ENCODE measurements around the gene KANK2.

The KANK2 gene

DNA sequence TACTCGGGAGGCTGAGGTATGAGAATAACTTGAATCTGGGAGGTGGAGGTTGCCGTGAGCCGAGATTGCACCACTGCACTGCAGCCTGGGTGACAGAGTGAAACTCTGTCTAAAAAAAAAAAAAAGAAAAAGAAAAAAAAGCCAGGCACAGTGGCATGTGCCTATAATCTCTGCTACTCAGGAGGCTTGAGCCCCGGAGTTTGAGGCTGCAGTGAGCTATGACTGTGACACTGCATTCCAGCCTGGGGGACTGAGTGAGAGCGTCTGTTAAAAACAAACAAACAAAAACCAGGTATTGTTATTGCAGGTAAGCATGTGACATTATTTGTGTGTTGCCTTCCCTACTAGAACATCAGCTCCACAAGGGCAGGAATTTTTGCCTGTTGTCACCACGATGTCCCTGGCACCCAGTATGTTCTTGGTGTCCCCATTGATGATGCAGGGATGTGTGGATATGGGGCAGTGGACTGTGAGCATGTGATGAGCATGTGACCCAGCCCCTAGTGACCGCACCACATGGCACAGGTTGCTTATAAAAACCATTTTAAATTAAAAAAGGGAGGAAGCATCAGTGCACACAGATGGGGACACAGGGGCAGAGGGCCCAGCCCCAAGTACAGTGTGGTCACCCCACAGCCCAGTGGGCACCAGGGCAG lies 1.6 kb upstream of the KANK2 start:
- no peaks in the 10 kb centered on the region for H3K9me3 ChIP-seq (ENCODE audit: control insufficient read depth in 1 of 2, low read length in 2 of 2)
- no peak overlapping the region for H3K9ac ChIP-seq (ENCODE audit: low read depth in 1 of 2, low read length in 2 of 2)
- H3K4me3 ChIP-seq (ENCODE audit: low read depth in 1 of 2, low read length in 2 of 2), result no peak overlapping the region
- peaks cover 5 to 6% of the 10 kb centered on the region in 2 donors for H3K36me3 ChIP-seq (ENCODE audit: control insufficient read depth in 1 of 2, insufficient read depth in 2 of 2, low read length in 2 of 2)
- H3K27me3 ChIP-seq (ENCODE audit: control insufficient read depth in 1 of 2, insufficient read depth in 2 of 2, low read length in 2 of 2), result no peaks in the 10 kb centered on the region
- H3K4me1 ChIP-seq (ENCODE audit: control insufficient read depth in 1 of 2, insufficient read depth in 2 of 2, low read length in 2 of 2), result peaks cover 5 to 17% of the 10 kb centered on the region in 2 donors
- H3K27ac ChIP-seq (ENCODE audit: low read depth, low read length), result no peak overlapping the region

DNA sequence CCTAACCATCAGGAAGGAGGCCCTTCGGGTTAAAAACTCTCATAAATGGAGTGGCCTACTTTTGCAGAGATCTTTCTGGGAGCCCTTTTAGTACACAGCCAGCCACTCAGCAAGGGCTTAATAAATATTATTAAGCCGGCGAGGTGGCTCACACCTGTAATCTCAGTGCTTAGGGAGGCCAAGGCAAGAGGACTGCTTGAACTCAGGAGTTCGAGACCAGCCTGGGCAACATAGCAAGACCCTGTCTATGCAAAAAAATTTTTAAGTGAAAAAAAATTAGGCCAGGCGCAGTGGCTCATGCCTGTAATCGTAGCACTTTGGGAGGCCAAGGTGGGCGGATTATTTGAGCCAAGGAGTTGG lies 810 bp upstream of the KANK2 start:
- no peaks in the 10 kb centered on the region for H3K27me3 ChIP-seq (ENCODE audit: control insufficient read depth in 1 of 2, insufficient read depth in 2 of 2, low read length in 2 of 2)
- no peaks in the 10 kb centered on the region for H3K9me3 ChIP-seq (ENCODE audit: control insufficient read depth in 1 of 2, low read length in 2 of 2)
- no peak overlapping the region for H3K9ac ChIP-seq (ENCODE audit: low read depth in 1 of 2, low read length in 2 of 2)
- peak overlapping the region; percentile 45 to 83 for H3K4me3 ChIP-seq (ENCODE audit: low read depth in 1 of 2, low read length in 2 of 2)
- H3K4me1 ChIP-seq (ENCODE audit: control insufficient read depth in 1 of 2, insufficient read depth in 2 of 2, low read length in 2 of 2), result peaks cover 5 to 17% of the 10 kb centered on the region in 2 donors
- peaks cover 5 to 12% of the 10 kb centered on the region in 2 donors for H3K36me3 ChIP-seq (ENCODE audit: control insufficient read depth in 1 of 2, insufficient read depth in 2 of 2, low read length in 2 of 2)
- no peak overlapping the region for H3K27ac ChIP-seq (ENCODE audit: low read depth, low read length)

GRCh38 chr19:11196406-11197287 lies 698 bp downstream of the KANK2 start:
- Histone ChIP-seq H3K27ac (ENCODE audit: low read depth, low read length) (peak overlapping the region; percentile 62), H3K36me3 (ENCODE audit: control insufficient read depth in 1 of 2, insufficient read depth in 2 of 2, low read length in 2 of 2) (peaks cover 5 to 18% of the 10 kb centered on the region in 2 donors), H3K4me1 (ENCODE audit: control insufficient read depth in 1 of 2, insufficient read depth in 2 of 2, low read length in 2 of 2) (peaks cover 5 to 17% of the 10 kb centered on the region in 2 donors), H3K9ac (ENCODE audit: low read depth in 1 of 2, low read length in 2 of 2) (peak overlapping the region; percentile 75 to 84), H3K4me3 (ENCODE audit: low read depth in 1 of 2, low read length in 2 of 2) (peak overlapping the region; percentile 83 to 87), H3K27me3 (ENCODE audit: control insufficient read depth in 1 of 2, insufficient read depth in 2 of 2, low read length in 2 of 2) (no peaks in the 10 kb centered on the region), H3K9me3 (ENCODE audit: control insufficient read depth in 1 of 2, low read length in 2 of 2) (no peaks in the 10 kb centered on the region)

DNA sequence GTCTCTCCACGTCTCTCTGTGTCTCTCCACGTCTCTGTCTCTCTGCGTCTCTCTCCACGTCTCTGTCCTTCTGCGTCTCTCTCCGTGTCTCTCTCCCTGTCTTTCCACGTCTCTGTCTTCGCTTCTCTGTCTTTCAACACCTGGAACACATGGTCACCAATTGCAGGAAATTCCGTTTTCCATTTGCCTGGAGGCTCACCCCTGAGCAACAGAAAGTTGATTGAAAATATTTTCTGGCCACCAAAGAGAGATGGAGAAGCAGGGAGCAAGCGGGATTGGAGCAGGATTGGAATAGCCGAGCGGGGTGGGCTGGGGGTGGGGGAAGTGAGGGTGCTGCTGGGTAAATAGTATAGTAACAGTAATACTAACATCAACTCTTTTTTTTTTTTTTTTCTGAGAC lies 1.7 kb downstream of the KANK2 start:
- Histone ChIP-seq H3K4me1 (ENCODE audit: control insufficient read depth in 1 of 2, insufficient read depth in 2 of 2, low read length in 2 of 2) (peaks cover 5 to 17% of the 10 kb centered on the region in 2 donors), H3K27me3 (ENCODE audit: control insufficient read depth in 1 of 2, insufficient read depth in 2 of 2, low read length in 2 of 2) (no peaks in the 10 kb centered on the region), H3K27ac (ENCODE audit: low read depth, low read length) (peak overlapping the region; percentile 20), H3K9ac (ENCODE audit: low read depth in 1 of 2, low read length in 2 of 2) (peak overlapping the region in 1 of 2 donors; percentile 32), H3K9me3 (ENCODE audit: control insufficient read depth in 1 of 2, low read length in 2 of 2) (no peaks in the 10 kb centered on the region), H3K36me3 (ENCODE audit: control insufficient read depth in 1 of 2, insufficient read depth in 2 of 2, low read length in 2 of 2) (peaks cover 0 to 18% of the 10 kb centered on the region in 2 donors), H3K4me3 (ENCODE audit: low read depth in 1 of 2, low read length in 2 of 2) (peak overlapping the region; percentile 40 to 43)

DNA sequence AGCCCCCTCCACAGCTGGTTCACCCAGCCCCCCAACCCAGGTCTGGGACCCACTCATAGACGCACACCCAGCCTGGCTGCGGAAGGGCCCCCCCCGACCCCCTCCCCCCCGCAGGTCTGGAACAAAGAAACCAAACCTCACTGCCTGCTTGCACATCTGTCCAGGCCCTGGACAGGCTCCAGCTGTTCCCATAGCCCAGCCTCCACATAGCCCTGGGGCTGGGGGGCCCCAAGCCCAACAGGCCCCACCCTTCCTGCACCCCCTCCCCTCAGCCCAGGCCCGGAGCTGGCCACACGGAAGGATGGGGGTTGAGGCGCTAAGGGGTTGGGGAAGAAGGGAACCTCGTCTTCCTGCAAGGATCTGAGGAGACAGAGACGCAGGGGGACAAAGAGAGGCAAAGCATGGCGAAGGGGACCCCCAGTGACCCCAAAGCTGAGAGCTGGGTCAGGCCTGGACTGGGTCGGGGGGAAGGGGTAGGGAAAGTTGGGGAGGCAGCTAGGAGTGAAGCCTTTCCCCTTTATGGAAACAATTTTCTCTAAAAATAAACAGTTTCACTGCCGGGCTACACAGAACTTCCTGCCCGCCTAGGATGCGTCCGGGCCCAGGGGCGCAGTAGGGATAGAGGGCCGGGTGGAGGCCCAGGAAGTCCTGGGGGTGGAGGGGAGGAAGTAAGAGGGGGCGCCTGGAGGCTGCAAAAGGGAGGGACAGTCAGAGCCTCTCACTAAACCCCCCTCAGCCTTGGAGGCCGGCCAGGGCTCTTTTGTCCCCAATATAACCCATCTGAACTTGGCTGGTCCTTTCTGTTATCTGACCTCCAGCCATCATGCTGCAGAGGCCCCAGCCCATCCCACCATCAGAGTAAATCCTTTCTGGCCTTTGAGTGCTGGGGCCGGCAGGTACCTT lies 2.4 kb downstream of the KANK2 start:
- Histone ChIP-seq H3K9me3 (ENCODE audit: control insufficient read depth in 1 of 2, low read length in 2 of 2) (no peaks in the 10 kb centered on the region), H3K36me3 (ENCODE audit: control insufficient read depth in 1 of 2, insufficient read depth in 2 of 2, low read length in 2 of 2) (peaks cover 0 to 18% of the 10 kb centered on the region in 2 donors), H3K9ac (ENCODE audit: low read depth in 1 of 2, low read length in 2 of 2) (peak overlapping the region; percentile 18 to 32), H3K4me3 (ENCODE audit: low read depth in 1 of 2, low read length in 2 of 2) (peak overlapping the region; percentile 40 to 43), H3K27ac (ENCODE audit: low read depth, low read length) (peak overlapping the region; percentile 56), H3K4me1 (ENCODE audit: control insufficient read depth in 1 of 2, insufficient read depth in 2 of 2, low read length in 2 of 2) (peaks cover 5 to 17% of the 10 kb centered on the region in 2 donors), H3K27me3 (ENCODE audit: control insufficient read depth in 1 of 2, insufficient read depth in 2 of 2, low read length in 2 of 2) (no peaks in the 10 kb centered on the region)

- H3K27ac ChIP-seq (ENCODE audit: low read depth, low read length), result peak overlapping the region; percentile 56
- no peaks in the 10 kb centered on the region for H3K27me3 ChIP-seq (ENCODE audit: control insufficient read depth in 1 of 2, insufficient read depth in 2 of 2, low read length in 2 of 2)
- H3K4me3 ChIP-seq (ENCODE audit: low read depth in 1 of 2, low read length in 2 of 2), result no peak overlapping the region
- H3K9ac ChIP-seq (ENCODE audit: low read depth in 1 of 2, low read length in 2 of 2), result no peak overlapping the region
- H3K36me3 ChIP-seq (ENCODE audit: control insufficient read depth in 1 of 2, insufficient read depth in 2 of 2, low read length in 2 of 2), result peaks cover 0 to 17% of the 10 kb centered on the region in 2 donors
- no peaks in the 10 kb centered on the region for H3K9me3 ChIP-seq (ENCODE audit: control insufficient read depth in 1 of 2, low read length in 2 of 2)
- peaks cover 10 to 21% of the 10 kb centered on the region in 2 donors for H3K4me1 ChIP-seq (ENCODE audit: control insufficient read depth in 1 of 2, insufficient read depth in 2 of 2, low read length in 2 of 2)
Measured at GRCh38 chr19:11194173-11194572, 3.2 kb downstream of the KANK2 start.

DNA sequence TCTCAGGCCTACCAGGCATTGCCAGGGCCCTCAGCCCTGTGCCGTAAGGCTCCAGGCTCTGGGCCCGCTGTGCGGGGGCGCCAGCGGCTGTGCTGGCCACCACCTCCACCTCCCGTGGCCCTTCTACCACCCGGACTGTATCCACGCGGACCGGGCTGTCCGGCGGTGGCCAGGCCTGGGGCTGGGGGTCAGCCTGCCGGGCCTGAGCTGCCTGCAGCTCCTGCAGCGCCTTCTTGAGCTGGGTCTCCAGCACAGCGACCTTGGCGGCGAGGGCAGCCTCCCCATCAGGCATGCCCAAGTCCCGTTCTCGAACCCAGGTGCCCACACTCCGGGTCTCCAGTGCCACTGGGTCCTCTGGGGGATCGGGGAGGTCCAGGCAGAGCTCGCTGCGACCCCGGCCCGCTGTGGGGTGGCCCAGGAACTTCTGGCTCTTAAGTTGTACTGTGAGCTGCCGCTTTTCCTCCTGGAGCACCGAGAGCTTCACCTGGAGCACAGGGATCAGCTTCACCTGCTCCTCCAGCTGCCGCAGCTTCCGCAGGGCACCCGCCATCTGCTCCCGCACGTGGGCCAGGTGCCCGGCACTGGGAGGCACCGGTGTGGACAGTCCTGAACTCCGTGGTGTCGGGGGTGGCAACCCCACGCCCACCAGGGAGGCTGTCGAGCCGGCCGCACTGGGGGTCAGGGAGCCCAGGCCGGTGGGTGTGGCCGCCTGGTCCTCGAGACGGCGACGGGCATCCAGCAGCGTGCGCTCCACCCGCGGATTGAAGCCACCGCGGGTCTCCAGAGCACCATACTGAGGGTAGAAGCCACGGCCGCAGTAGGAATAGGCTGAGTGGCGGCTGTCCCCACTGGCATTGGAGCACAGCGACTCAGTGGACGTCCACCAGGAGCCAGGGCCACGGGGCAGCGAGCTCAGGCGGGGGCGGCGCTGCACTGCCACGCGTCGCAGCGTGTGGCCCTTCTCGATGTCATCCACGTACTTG lies 4.1 kb downstream of the KANK2 start:
- no peak overlapping the region for H3K27ac ChIP-seq (ENCODE audit: low read depth, low read length)
- no peak overlapping the region for H3K9ac ChIP-seq (ENCODE audit: low read depth in 1 of 2, low read length in 2 of 2)
- H3K27me3 ChIP-seq (ENCODE audit: control insufficient read depth in 1 of 2, insufficient read depth in 2 of 2, low read length in 2 of 2), result no peaks in the 10 kb centered on the region
- peaks cover 0 to 14% of the 10 kb centered on the region in 2 donors for H3K36me3 ChIP-seq (ENCODE audit: control insufficient read depth in 1 of 2, insufficient read depth in 2 of 2, low read length in 2 of 2)
- H3K4me3 ChIP-seq (ENCODE audit: low read depth in 1 of 2, low read length in 2 of 2), result no peak overlapping the region
- no peaks in the 10 kb centered on the region for H3K9me3 ChIP-seq (ENCODE audit: control insufficient read depth in 1 of 2, low read length in 2 of 2)
- peaks cover 10 to 27% of the 10 kb centered on the region in 2 donors for H3K4me1 ChIP-seq (ENCODE audit: control insufficient read depth in 1 of 2, insufficient read depth in 2 of 2, low read length in 2 of 2)

DNA sequence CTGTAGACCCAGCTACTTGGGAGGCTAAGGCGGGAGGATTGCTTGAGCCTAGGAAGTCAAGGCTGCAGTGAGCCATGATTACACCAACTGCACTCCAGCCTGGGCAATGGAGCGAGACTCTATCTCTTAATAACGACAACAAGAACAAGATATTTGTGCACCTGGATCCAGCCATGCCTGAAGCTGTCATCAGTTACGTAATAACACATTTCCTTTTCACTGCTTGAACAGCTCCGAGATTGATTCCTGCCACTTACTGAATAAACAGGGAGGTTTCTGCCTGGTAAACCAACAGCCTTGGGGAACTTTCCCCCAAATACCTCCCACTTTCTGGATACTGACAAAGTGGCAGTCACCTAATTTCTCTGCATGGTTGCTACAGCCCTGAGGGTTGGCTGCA lies 5.4 kb downstream of the KANK2 start:
- peaks cover 0 to 14% of the 10 kb centered on the region in 2 donors for H3K36me3 ChIP-seq (ENCODE audit: control insufficient read depth in 1 of 2, insufficient read depth in 2 of 2, low read length in 2 of 2)
- H3K27me3 ChIP-seq (ENCODE audit: control insufficient read depth in 1 of 2, insufficient read depth in 2 of 2, low read length in 2 of 2), result no peaks in the 10 kb centered on the region
- H3K4me3 ChIP-seq (ENCODE audit: low read depth in 1 of 2, low read length in 2 of 2), result no peak overlapping the region

DNA sequence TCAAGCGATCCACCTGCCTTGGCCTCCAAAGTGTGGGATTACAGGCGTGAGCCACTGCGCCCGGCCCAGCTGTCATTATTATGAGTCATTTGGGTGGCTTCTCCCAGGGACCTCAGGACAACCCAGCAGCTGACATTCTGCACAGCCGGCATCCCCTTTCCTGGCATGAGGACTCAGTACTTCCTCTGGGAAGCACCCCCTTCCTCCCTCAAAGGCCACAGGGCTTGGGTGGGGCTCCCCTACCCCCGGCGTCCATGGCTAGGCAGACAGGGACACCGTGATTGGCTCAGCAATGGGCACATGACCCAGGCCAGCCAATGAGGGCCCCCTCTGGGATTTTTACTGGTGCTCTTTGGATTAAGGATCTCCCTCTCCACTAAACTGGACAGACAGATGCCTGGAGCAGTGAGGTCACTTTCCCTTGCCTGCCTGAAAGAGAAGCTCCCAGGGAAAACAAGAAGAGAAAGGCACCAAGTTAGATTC lies 6.0 kb downstream of the KANK2 start:
- Histone ChIP-seq H3K36me3 (ENCODE audit: control insufficient read depth in 1 of 2, insufficient read depth in 2 of 2, low read length in 2 of 2) (peaks cover 0 to 14% of the 10 kb centered on the region in 2 donors), H3K27ac (ENCODE audit: low read depth, low read length) (no peak overlapping the region), H3K27me3 (ENCODE audit: control insufficient read depth in 1 of 2, insufficient read depth in 2 of 2, low read length in 2 of 2) (no peaks in the 10 kb centered on the region), H3K9ac (ENCODE audit: low read depth in 1 of 2, low read length in 2 of 2) (no peak overlapping the region), H3K4me1 (ENCODE audit: control insufficient read depth in 1 of 2, insufficient read depth in 2 of 2, low read length in 2 of 2) (peaks cover 10 to 19% of the 10 kb centered on the region in 2 donors), H3K4me3 (ENCODE audit: low read depth in 1 of 2, low read length in 2 of 2) (no peak overlapping the region), H3K9me3 (ENCODE audit: control insufficient read depth in 1 of 2, low read length in 2 of 2) (no peaks in the 10 kb centered on the region)

More for the DNA sequence above, 5.4 kb downstream of the KANK2 start:
- no peak overlapping the region for H3K9ac ChIP-seq (ENCODE audit: low read depth in 1 of 2, low read length in 2 of 2)
- H3K27ac ChIP-seq (ENCODE audit: low read depth, low read length), result no peak overlapping the region
- peaks cover 10 to 22% of the 10 kb centered on the region in 2 donors for H3K4me1 ChIP-seq (ENCODE audit: control insufficient read depth in 1 of 2, insufficient read depth in 2 of 2, low read length in 2 of 2)
- H3K9me3 ChIP-seq (ENCODE audit: control insufficient read depth in 1 of 2, low read length in 2 of 2), result no peaks in the 10 kb centered on the region
